GM18502 (cell line): ENCODE measurements around the gene KATNBL1.
"Not testable (repeated sequence)": the region's sequence is repeated elsewhere in the genome, so short reads cannot be mapped to it uniquely, and the experiment has no call there.

Source experiments
- ATAC-seq: cut with Tn5 transposase; IDR thresholded peaks from one replicate; pipeline ENCODE4 v1.9.1; 2021; ENCODE audit warnings: mild to moderate bottlenecking; ENCODE audit not compliant: unreplicated experiment, poor library complexity

Gene KATNBL1

GRCh38 chr15:34203936-34204335, 6.0 kb downstream of the KATNBL1 start:
- no peak for ATAC-seq

GRCh38 chr15:34203305-34203704, 6.6 kb downstream of the KATNBL1 start:
- ATAC-seq = no peak

- not testable (repeated sequence) for ATAC-seq
Observed at GRCh38 chr15:34193272-34193671, 16.6 kb downstream of the KATNBL1 start.

GRCh38 chr15:34188711-34189110, 21.2 kb downstream of the KATNBL1 start:
- no peak for ATAC-seq

- no peak for ATAC-seq
Observed at GRCh38 chr15:34185666-34186065, 24.2 kb downstream of the KATNBL1 start.

- no peak for ATAC-seq
Observed at GRCh38 chr15:34182942-34183341, 27.0 kb downstream of the KATNBL1 start.

- ATAC-seq = no peak
Observed at GRCh38 chr15:34179234-34179633, 30.7 kb downstream of the KATNBL1 start.

GRCh38 chr15:34165987-34166573, 43.8 kb downstream of the KATNBL1 start:
- not testable (repeated sequence) for ATAC-seq

- no peak for ATAC-seq
Observed at GRCh38 chr15:34161329-34161963, 48.5 kb downstream of the KATNBL1 start.

- no peak for ATAC-seq
Observed at GRCh38 chr15:34160735-34161134, 49.2 kb downstream of the KATNBL1 start.

GRCh38 chr15:34158355-34158754, 51.5 kb downstream of the KATNBL1 start:
- no peak for ATAC-seq

GRCh38 chr15:34155859-34156258, 54.0 kb downstream of the KATNBL1 start:
- ATAC-seq = no peak

GRCh38 chr15:34154725-34155204, 55.1 kb downstream of the KATNBL1 start:
- ATAC-seq = no peak

GRCh38 chr15:34147371-34148140, 62.3 kb downstream of the KATNBL1 start:
- ATAC-seq = no peak

- no peak for ATAC-seq
Observed at GRCh38 chr15:34133511-34133910, 76.4 kb downstream of the KATNBL1 start.

GRCh38 chr15:34132881-34133280, 77.0 kb downstream of the KATNBL1 start:
- ATAC-seq = no peak

- ATAC-seq = no peak
Observed at GRCh38 chr15:34128898-34129297, 81.0 kb downstream of the KATNBL1 start.

- no peak for ATAC-seq
Observed at GRCh38 chr15:34126522-34126921, 83.4 kb downstream of the KATNBL1 start.

GRCh38 chr15:34125945-34126344, 84.0 kb downstream of the KATNBL1 start:
- no peak for ATAC-seq

- no peak for ATAC-seq
Observed at GRCh38 chr15:34124651-34125050, 85.2 kb downstream of the KATNBL1 start.

- ATAC-seq = no peak
Observed at GRCh38 chr15:34122771-34123183, 87.1 kb downstream of the KATNBL1 start.
